ENCODE data around the gene WIPI1. TPM values are rescaled to one million over a fixed set of nuclear protein-coding genes. Genes with fewer than 3 reads are reported as not detected.

WIPI1 gene
- total and polyA plus RNA-seq, 10 of the 15 experiments (the other 5 are each of a cell fraction or from before 2014, with no cell fraction given): 6.5 to 44.5 (median 26.2) TPM

DNA sequence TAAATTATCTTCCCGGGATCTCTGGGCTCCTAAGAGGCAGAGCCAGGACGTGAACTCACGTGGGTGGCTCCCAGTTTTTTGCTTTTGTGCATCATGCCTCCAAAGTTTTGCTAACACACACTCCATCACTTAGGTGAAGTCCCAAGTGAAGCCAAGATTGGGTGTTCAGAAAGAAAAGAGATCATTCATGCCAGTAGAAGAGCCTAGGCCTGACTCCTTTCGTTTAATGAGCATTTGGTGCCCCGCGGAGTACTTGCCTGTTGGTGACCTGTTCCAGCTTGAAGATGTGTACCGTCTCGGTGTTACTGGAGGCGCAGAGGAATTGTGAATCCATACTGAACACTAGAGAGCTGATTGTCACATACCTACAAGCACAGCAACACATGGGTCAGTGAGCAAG lies 24.1 kb downstream of the WIPI1 start:
- no peak for FAIRE-seq

DNA sequence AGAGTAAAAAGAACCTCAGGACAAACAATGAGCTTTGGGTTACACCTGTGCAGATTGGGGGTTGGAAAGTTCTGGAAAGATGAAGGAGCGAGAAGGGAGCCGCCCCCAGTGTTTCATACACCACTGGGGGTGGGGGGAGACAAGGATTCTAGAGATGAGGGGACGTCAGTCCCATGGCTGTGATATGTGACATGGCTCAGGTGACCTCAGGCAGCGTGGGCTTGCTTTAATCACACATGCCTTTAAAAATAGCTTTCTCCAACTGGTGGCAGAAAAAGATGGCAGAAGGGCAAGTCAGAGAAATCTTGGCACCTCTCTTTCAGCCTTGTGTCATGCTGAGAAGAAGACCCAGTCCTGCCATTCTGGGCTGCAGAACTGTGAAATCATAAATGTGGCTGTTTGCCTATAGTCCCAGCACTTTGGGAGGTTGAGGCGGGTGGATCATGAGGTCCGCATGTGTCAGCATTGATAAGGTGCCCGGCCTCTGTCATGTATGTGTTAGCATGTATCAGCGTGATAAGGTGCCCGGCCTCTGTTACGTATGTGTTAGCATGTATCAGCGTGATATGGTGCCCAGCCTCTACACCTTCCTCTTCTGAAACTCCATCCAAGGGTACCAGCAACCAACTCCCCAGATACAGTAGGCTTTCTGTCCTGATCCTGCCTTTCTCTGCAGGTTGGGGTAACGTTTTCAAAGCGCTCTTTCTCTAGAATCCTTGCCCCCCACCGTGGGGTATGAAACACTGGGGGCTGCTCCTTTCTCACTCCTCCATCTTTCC lies 25.0 kb downstream of the WIPI1 start:
- Histone ChIP-seq H3K27ac (ENCODE audit: control insufficient read depth, insufficient read depth) (no peak overlapping the region), H3K36me3 (ENCODE audit: control insufficient read depth in 2 of 2, insufficient read depth in 2 of 2, low read length in 1 of 2) (peaks cover 5 to 12% of the 10 kb centered on the region in 2 experiments; a peak in 3 of 4 replicates), H3K4me1 (ENCODE audit: control insufficient read depth, insufficient read depth, low read length) (peaks cover 10% of the 10 kb centered on the region), H3K27me3 (replicated peaks in 1 of 2; ENCODE audit: control insufficient read depth in 2 of 2, insufficient read depth in 2 of 2, low read length in 1 of 2) (no peaks in the 10 kb centered on the region), H2AFZ (ENCODE audit: control insufficient read depth, low read depth, low read length) (no peak overlapping the region), H3K9me3 (replicated peaks; ENCODE audit: control insufficient read depth, insufficient read depth, low read length) (no peaks in the 10 kb centered on the region), H3K9ac (ENCODE audit: control insufficient read depth, insufficient read depth, low read length) (no peak overlapping the region), H4K20me1 (ENCODE audit: control insufficient read depth, insufficient read depth) (no peaks in the 10 kb centered on the region), H3K4me2 (ENCODE audit: control insufficient read depth, insufficient read depth) (no peak overlapping the region), H3K79me2 (ENCODE audit: control insufficient read depth, insufficient read depth, low read length) (no peaks in the 10 kb centered on the region), H3K4me3 (no peak overlapping the region)
- ChIA-PET CTCF (interaction anchor here (0.6 to 2.6 kb wide), 16 partner anchors 9 to 259 kb away, joined by 3 to 26 read pairs (median 4); partner anchors contain the start of gene ARSG), RAD21 (ENCODE audit: unreplicated experiment) (interaction anchor here (0.8 to 2.3 kb wide), 6 partner anchors 17 to 185 kb away, joined by 3 to 11 read pairs (median 4); partner anchors contain the start of genes AMZ2 and WIPI1), SMC1A (ENCODE audit: uncharacterized antibody, unreplicated experiment) (interaction anchor here (0.7 to 16.5 kb wide), 9 partner anchors 8 to 260 kb away, joined by 3 to 288 read pairs (median 4); partner anchors contain the start of gene WIPI1), POLR2A (interaction anchor here (0.7 kb wide), 1 partner anchor 16 kb away, joined by 3 read pairs; no protein-coding TSS in a partner anchor)
- WGBS (ENCODE audit: insufficient coverage, insufficient replicate concordance, low lambda C conversion rate, missing lambda C conversion rate): 78% methylated on average over 14 of the region's 14 CpGs
- intact Hi-C loops (cut with micrococcal nuclease; ENCODE audit: unreplicated experiment) (no loop called here), in situ Hi-C loops (cut with MboI) (loop anchor here (10.0 kb wide), 1 partner anchor 167 kb away; no protein-coding TSS in a partner anchor)
- no peak for TF ChIP-seq STAT1 (conservative IDR thresholded peaks at IDR 0.05)
- TF ChIP-seq ZZZ3 (IDR thresholded peaks at IDR 0.05; ENCODE audit: control insufficient read depth, insufficient read length, low read depth): no peak
- no peak for TF ChIP-seq BRCA1 (IDR thresholded peaks at IDR 0.05; ENCODE audit: low read depth, low read length)
- no peak for TF ChIP-seq TARDBP (IDR thresholded peaks at IDR 0.05; ENCODE audit: borderline replicate concordance)
- no peak for TF ChIP-seq SRF (IDR thresholded peaks at IDR 0.05; ENCODE audit: low read depth in 2 of 2, low read length in 2 of 2)
- TF ChIP-seq SREBF1 (IDR thresholded peaks at IDR 0.05; ENCODE audit: low read length): no peak
- TF ChIP-seq, protein P1, sequence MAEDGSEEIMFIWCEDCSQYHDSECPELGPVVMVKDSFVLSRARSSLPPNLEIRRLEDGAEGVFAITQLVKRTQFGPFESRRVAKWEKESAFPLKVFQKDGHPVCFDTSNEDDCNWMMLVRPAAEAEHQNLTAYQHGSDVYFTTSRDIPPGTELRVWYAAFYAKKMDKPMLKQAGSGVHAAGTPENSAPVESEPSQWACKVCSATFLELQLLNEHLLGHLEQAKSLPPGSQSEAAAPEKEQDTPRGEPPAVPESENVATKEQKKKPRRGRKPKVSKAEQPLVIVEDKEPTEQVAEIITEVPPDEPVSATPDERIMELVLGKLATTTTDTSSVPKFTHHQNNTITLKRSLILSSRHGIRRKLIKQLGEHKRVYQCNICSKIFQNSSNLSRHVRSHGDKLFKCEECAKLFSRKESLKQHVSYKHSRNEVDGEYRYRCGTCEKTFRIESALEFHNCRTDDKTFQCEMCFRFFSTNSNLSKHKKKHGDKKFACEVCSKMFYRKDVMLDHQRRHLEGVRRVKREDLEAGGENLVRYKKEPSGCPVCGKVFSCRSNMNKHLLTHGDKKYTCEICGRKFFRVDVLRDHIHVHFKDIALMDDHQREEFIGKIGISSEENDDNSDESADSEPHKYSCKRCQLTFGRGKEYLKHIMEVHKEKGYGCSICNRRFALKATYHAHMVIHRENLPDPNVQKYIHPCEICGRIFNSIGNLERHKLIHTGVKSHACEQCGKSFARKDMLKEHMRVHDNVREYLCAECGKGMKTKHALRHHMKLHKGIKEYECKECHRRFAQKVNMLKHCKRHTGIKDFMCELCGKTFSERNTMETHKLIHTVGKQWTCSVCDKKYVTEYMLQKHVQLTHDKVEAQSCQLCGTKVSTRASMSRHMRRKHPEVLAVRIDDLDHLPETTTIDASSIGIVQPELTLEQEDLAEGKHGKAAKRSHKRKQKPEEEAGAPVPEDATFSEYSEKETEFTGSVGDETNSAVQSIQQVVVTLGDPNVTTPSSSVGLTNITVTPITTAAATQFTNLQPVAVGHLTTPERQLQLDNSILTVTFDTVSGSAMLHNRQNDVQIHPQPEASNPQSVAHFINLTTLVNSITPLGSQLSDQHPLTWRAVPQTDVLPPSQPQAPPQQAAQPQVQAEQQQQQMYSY (CRISPR knock-in tag; IDR thresholded peaks at IDR 0.05): no peak
- no TSS peak for BruUV-seq (replicated peaks)
- ATAC-seq: no peak
- DNase-seq (ENCODE audit: low read depth, low spot score): no peak
- FAIRE-seq: no peak

More for the DNA sequence above, 24.1 kb downstream of the WIPI1 start:
- BruUV-seq (replicated peaks): no TSS peak
- Histone ChIP-seq H3K4me3 (no peak overlapping the region), H3K9me3 (replicated peaks; ENCODE audit: control insufficient read depth, insufficient read depth, low read length) (no peaks in the 10 kb centered on the region), H4K20me1 (ENCODE audit: control insufficient read depth, insufficient read depth) (no peaks in the 10 kb centered on the region), H3K9ac (ENCODE audit: control insufficient read depth, insufficient read depth, low read length) (no peak overlapping the region), H3K79me2 (ENCODE audit: control insufficient read depth, insufficient read depth, low read length) (no peaks in the 10 kb centered on the region), H3K27ac (ENCODE audit: control insufficient read depth, insufficient read depth) (no peak overlapping the region), H3K4me2 (ENCODE audit: control insufficient read depth, insufficient read depth) (no peak overlapping the region), H3K36me3 (ENCODE audit: control insufficient read depth in 2 of 2, insufficient read depth in 2 of 2, low read length in 1 of 2) (peaks cover 5 to 12% of the 10 kb centered on the region in 2 experiments; a peak in 3 of 4 replicates), H3K4me1 (ENCODE audit: control insufficient read depth, insufficient read depth, low read length) (peaks cover 19% of the 10 kb centered on the region), H3K27me3 (replicated peaks in 1 of 2; ENCODE audit: control insufficient read depth in 2 of 2, insufficient read depth in 2 of 2, low read length in 1 of 2) (no peaks in the 10 kb centered on the region), H2AFZ (ENCODE audit: control insufficient read depth, low read depth, low read length) (no peak overlapping the region)
- 95% methylated on average over 9 of the region's 9 CpGs for WGBS (ENCODE audit: insufficient coverage, insufficient replicate concordance, low lambda C conversion rate, missing lambda C conversion rate)
- no peak for TF ChIP-seq NBN (IDR thresholded peaks at IDR 0.05)
- TF ChIP-seq, protein P2, sequence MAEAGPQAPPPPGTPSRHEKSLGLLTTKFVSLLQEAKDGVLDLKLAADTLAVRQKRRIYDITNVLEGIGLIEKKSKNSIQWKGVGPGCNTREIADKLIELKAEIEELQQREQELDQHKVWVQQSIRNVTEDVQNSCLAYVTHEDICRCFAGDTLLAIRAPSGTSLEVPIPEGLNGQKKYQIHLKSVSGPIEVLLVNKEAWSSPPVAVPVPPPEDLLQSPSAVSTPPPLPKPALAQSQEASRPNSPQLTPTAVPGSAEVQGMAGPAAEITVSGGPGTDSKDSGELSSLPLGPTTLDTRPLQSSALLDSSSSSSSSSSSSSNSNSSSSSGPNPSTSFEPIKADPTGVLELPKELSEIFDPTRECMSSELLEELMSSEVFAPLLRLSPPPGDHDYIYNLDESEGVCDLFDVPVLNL (IDR thresholded peaks at IDR 0.05; ENCODE audit: low read depth, low read length): no peak
- ChIA-PET SMC1A (ENCODE audit: uncharacterized antibody, unreplicated experiment) (interaction anchor here (0.7 to 16.5 kb wide), 6 partner anchors 7 to 261 kb away, joined by 3 to 288 read pairs (median 5); partner anchors contain the start of gene WIPI1), POLR2A (no interaction called here), CTCF (interaction anchor here (1.2 to 2.6 kb wide), 7 partner anchors 9 to 260 kb away, joined by 3 to 26 read pairs (median 6); partner anchors contain the start of gene ARSG), RAD21 (ENCODE audit: unreplicated experiment) (interaction anchor here (1.4 to 11.5 kb wide), 3 partner anchors 25 to 169 kb away, joined by 5 to 157 read pairs (median 11); partner anchors contain the start of gene WIPI1)
- ATAC-seq (no peak), DNase-seq (ENCODE audit: low read depth, low spot score) (no peak)
- intact Hi-C loops (cut with micrococcal nuclease; ENCODE audit: unreplicated experiment) (no loop called here), in situ Hi-C loops (cut with MboI) (loop anchor here (10.0 kb wide), 1 partner anchor 168 kb away; no protein-coding TSS in a partner anchor)
